ENCODE results near the gene C4orf51. TPM values are rescaled to one million over a fixed set of nuclear protein-coding genes. Genes with fewer than 3 reads are reported as not detected.

The C4orf51 gene
- total RNA-seq (not detected in 2 replicates), polyA plus RNA-seq (not detected in 2 replicates), polyA minus RNA-seq (not detected in 2 replicates)
- total RNA-seq (2013) = not detected

DNA sequence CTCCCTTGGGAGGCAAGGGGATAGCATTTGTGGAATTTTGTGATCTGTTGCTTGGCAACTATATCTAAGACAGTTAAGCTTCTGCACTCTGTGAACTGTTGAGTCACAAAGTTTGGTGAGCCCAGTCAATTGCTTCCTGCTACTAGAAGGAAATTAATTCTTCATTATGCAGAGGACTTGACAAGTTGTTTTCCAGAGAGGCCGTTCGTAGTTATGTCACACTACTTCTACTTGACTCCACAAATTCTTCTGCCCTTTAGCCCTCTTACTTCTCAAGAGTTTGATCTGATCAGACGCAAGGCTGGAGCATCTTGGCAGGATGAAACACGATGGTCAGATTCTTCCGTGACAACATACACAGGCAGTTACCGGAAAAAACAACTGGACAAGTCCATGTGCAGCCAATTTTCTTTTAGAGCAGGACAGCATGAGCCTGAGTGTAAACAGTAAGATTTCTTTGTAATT lies at the start of gene C4orf51:
TSS of gene C4orf51 (plus strand) at position 156 of the 465 bp plus-strand sequence. CDS start at position 214, 58 bp downstream.
- Histone ChIP-seq H4K20me1 (ENCODE audit: control insufficient read depth, insufficient read depth, low read length, poor library complexity, severe bottlenecking) (no peaks in the 10 kb centered on the region), H3K27me3 (replicated peaks in 1 of 4; ENCODE audit: control extremely low read depth in 1 of 4, control insufficient read depth in 3 of 4, insufficient read depth in 4 of 4, low read length in 3 of 4) (no peaks in the 10 kb centered on the region), H3K36me3 (replicated peaks in 1 of 2; ENCODE audit: control extremely low read depth in 1 of 2, control insufficient read depth in 1 of 2, extremely low read depth in 1 of 2, insufficient read depth in 2 of 2, low read length in 1 of 2) (no peaks in the 10 kb centered on the region), H3K4me3 (ENCODE audit: control extremely low read depth in 1 of 5, extremely low read depth in 1 of 5, insufficient read depth in 1 of 5, low read depth in 2 of 5, low read length in 4 of 5) (no peak within 1 kb of the TSS), H3K4me1 (ENCODE audit: control insufficient read depth in 2 of 2, insufficient read depth in 2 of 2, low read length in 2 of 2) (no peaks in the 10 kb centered on the region), H2AFZ (ENCODE audit: insufficient read depth, low read depth, low read length, poor library complexity, severe bottlenecking) (no peak within 1 kb of the TSS), H3K9ac (ENCODE audit: low read length) (no peak within 1 kb of the TSS), H3K79me2 (ENCODE audit: control insufficient read depth, insufficient read depth, low read length) (no peaks in the 10 kb centered on the region), H3K27ac (ENCODE audit: low read length in 2 of 2) (no peak within 1 kb of the TSS), H3K4me2 (replicated peaks; ENCODE audit: low read depth, low read length, poor library complexity, severe bottlenecking) (no peak within 1 kb of the TSS), H3K9me3 (ENCODE audit: control extremely low read depth in 1 of 3, control insufficient read depth in 2 of 3, insufficient read depth in 1 of 3, low read length in 2 of 3) (peaks cover 0 to 4% (median 0%) of the 10 kb centered on the region in 3 donors)
- H3K4me1 Mint-ChIP-seq = no peaks in the 10 kb centered on the region
- POLR2A ChIA-PET = no interaction called here
- TF ChIP-seq CTCF (IDR thresholded peaks at IDR 0.05) = no peak
- no peak for TF ChIP-seq EZH2 (IDR thresholded peaks at IDR 0.05; ENCODE audit: borderline replicate concordance, insufficient read depth, low read depth, low read length, poor library complexity, severe bottlenecking)
- H3K9me3 Mint-ChIP-seq (ENCODE audit: insufficient read depth) = peaks cover 13% of the 10 kb centered on the region
- no peak within 1 kb of the TSS for H3K4me3 Mint-ChIP-seq
- DNase-seq (no peak), ATAC-seq (ENCODE audit: low read depth) (no peak)
- CTCF ChIA-PET = no interaction called here
- H3K27me3 Mint-ChIP-seq = peaks cover 32% of the 10 kb centered on the region
- intact Hi-C loops (cut with micrococcal nuclease) = no loop called here
- no peak within 1 kb of the TSS for H3K27ac Mint-ChIP-seq
- WGBS (ENCODE audit: insufficient coverage) = 77% methylated on average over 6 of the region's 6 CpGs

- TF ChIP-seq EZH2 (IDR thresholded peaks at IDR 0.05; ENCODE audit: borderline replicate concordance, insufficient read depth, low read depth, low read length, poor library complexity, severe bottlenecking) (no peak), CTCF (IDR thresholded peaks at IDR 0.05) (no peak)
- ATAC-seq (ENCODE audit: low read depth) = no peak
- H3K4me3 ChIP-seq (ENCODE audit: control extremely low read depth in 1 of 5, extremely low read depth in 1 of 5, insufficient read depth in 1 of 5, low read depth in 2 of 5, low read length in 4 of 5) = no peak overlapping the region
Measured at GRCh38 chr4:145635117-145635516, 44.8 kb upstream of the C4orf51 start.

More at GRCh38 chr4:145635117-145635516, 44.8 kb upstream of the C4orf51 start:
- H3K9me3 Mint-ChIP-seq (ENCODE audit: insufficient read depth) = no peaks in the 10 kb centered on the region
- Histone ChIP-seq H3K79me2 (ENCODE audit: control insufficient read depth, insufficient read depth, low read length) (peaks cover 13% of the 10 kb centered on the region), H3K36me3 (replicated peaks in 1 of 2; ENCODE audit: control extremely low read depth in 1 of 2, control insufficient read depth in 1 of 2, extremely low read depth in 1 of 2, insufficient read depth in 2 of 2, low read length in 1 of 2) (peaks cover 0 to 2% of the 10 kb centered on the region in 2 experiments), H4K20me1 (ENCODE audit: control insufficient read depth, insufficient read depth, low read length, poor library complexity, severe bottlenecking) (no peaks in the 10 kb centered on the region), H3K9me3 (ENCODE audit: control extremely low read depth in 1 of 3, control insufficient read depth in 2 of 3, insufficient read depth in 1 of 3, low read length in 2 of 3) (no peaks in the 10 kb centered on the region), H3K9ac (ENCODE audit: low read length) (no peak overlapping the region), H2AFZ (ENCODE audit: insufficient read depth, low read depth, low read length, poor library complexity, severe bottlenecking) (no peak overlapping the region), H3K27me3 (replicated peaks in 1 of 4; ENCODE audit: control extremely low read depth in 1 of 4, control insufficient read depth in 3 of 4, insufficient read depth in 4 of 4, low read length in 3 of 4) (no peaks in the 10 kb centered on the region), H3K4me1 (ENCODE audit: control insufficient read depth in 2 of 2, insufficient read depth in 2 of 2, low read length in 2 of 2) (no peaks in the 10 kb centered on the region), H3K27ac (ENCODE audit: low read length in 2 of 2) (no peak overlapping the region), H3K4me2 (replicated peaks; ENCODE audit: low read depth, low read length, poor library complexity, severe bottlenecking) (no peak overlapping the region)
- POLR2A ChIA-PET = no interaction called here
- intact Hi-C loops (cut with micrococcal nuclease) = no loop called here
- H3K4me1 Mint-ChIP-seq = peaks cover 5% of the 10 kb centered on the region
- H3K27ac Mint-ChIP-seq = no peak overlapping the region
- DNase-seq = no peak
- CTCF ChIA-PET = no interaction called here
- H3K27me3 Mint-ChIP-seq = no peaks in the 10 kb centered on the region
- WGBS (ENCODE audit: insufficient coverage) = no CpG with 5 or more reads among the region's 1 CpG
- H3K4me3 Mint-ChIP-seq = no peak overlapping the region

All from B cell (primary cell).